Pons (tissue), 1 donor: Measurements from ENCODE around the gene MAMLD1.

ENCODE experiments used
- DNase-seq: peaks from one replicate; pipeline ENCODE4 v3.0.0-alpha.2; 2016; ENCODE audit warnings: low spot score

The MAMLD1 gene

DNA sequence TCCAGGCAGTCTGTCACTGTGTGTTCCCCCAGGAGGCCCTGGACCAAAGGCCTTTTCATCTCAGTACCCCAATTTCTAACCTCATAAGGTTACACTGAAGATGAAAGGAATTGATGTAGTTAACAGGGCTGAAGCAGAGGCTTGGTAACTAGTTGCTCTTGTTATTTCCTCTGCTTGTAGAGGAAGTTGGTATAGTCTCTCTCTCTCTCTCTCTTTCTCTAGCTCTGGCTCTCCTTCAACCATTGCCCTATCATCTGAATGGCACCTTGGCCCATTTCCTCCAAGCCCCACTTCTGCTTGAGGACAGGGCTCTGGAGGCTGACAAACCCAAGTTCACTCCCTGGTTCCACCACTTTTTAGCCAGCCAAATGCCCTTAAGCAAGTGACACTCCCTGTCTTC lies 96.1 kb downstream of the MAMLD1 start:
- DNase-seq: no peak

DNA sequence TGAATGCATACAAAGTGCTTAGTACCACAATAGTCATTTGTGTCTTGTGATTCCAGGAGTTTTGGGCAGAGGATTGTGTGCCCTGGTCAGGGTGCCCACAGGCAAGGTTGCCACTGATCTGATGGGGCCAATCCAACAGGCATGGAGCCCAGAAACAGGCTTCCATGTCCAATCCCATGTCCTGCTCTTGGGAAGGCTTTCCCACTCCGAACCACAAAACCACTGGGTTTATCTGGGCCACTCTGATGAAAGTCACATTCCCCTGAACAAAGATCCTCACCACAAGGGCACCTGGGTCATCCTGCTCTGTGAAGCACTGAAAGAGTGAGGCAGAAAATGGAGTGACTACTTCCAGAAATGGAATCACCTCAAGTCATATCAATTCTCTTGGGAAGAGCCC lies 96.9 kb downstream of the MAMLD1 start:
- DNase-seq: no peak

DNA sequence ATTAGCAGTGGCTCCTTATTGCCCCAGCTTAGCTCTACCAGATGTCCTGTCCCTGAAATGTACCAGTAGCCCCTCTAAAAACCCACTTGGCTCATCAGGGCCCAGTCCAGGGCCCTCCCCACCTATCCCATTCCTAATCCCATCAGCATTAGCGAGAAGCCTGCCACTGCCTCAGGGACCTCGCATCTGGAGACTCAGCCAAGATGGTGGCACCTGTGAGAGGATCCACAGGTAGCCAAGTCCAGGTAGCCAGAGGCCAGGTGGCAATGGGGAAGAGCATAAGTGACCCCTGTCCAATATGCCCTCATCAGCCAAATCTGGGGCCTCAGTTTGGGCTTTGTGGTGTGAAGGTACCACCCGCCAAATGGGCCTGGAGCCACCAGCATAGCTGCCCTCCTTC lies 97.7 kb downstream of the MAMLD1 start:
- DNase-seq: no peak

DNA sequence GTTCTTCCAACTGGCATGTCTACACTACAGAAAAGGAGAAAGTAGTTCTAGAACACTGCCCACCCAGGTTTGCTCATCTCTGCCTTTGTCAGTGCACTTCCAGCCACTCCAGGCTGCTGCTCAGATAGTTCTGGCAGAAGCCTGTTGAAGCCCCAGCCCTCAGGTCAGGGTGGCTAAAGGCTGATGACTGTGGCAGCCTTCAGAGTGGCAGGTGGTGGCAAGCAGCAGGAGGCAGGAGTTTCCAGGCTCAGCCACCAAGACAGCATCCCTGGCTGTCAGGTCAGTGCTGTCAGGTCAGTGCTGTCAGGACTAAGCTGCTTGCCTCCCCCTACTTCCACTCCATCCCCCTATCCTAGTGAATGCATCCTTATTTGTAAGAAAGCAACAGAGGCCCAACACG lies 100.4 kb downstream of the MAMLD1 start:
- DNase-seq: no peak

DNA sequence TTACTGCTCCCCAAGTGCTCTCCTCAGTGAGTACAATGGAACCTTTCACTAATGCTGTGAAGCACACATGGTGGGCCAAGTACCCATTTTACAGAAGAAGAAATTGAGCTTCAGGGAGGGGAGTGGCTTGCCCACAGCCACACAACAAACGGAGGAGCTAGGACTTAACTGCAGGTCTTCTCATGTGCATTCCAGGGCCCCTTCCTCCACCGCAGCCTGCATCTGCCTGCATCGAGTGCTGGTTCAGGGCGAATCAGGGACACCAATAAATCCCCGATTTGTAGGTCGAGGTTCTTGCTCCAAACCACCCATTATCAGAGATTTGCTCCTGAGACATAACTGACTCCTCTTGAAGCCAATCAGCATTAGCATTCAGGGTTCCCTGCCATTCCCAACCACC lies 100.9 kb downstream of the MAMLD1 start:
- no peak for DNase-seq

DNA sequence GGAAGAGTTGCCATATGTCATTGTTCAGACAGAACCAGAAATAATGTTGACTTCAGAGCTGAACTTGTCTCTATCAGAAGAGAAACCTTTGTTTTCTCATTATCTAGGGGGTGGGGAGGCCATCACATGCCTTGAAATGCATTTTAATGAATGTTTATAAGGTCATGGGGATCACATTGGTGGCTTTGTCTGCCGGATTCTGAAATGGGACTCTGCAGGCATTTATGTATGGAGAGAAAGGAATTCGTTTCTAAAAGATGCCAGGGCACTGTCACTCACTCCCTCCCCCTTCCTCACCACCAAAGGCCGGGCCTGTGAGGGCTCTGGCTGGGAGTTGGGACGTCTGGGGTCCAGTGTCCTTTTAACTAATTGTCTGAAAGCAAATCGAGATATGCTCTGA lies 102.2 kb downstream of the MAMLD1 start:
- DNase-seq: peak; percentile 91

DNA sequence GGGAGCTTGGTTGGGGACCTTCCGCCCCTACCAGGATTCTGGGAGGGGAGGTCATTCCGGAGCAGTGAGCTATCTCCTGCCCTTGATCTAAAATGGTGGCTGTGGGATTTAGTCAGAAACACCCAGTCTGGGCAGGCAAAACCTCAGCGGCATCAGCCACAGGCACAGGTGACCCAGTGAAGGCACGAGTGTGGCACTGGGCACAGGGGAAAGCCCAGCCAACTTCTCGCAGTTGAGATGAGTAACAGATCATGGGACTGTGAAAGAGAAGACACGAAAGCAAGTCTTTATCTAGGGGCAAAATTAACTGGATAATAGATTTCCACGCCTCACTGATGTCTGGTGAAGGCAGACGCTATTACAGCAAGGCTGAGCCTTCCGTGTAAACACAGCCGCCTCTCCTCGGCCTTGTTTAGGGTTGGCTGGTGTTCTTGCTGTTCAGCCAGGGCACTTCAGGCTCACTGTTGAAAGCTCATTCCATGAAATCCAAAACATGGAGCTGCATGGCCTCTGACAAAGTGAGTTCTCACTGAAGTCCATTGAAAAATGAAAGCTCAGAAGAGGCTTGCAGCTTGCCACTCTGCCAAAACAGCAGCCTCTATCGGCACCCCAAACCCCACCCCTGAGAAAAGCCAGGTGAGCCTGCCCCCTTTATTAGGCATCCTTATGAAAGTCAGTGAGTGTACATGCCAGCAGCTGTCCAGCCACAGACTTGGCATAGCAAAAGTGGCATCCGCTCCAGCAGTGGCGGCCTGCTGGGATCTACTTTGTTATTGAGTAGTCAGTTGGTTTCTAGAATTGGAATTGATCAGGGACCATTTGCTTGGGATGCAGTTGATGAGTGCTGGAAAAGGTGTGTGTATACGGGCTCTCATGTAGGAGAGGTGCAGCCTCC lies 103.0 kb downstream of the MAMLD1 start:
- peak; percentile 36 for DNase-seq

DNA sequence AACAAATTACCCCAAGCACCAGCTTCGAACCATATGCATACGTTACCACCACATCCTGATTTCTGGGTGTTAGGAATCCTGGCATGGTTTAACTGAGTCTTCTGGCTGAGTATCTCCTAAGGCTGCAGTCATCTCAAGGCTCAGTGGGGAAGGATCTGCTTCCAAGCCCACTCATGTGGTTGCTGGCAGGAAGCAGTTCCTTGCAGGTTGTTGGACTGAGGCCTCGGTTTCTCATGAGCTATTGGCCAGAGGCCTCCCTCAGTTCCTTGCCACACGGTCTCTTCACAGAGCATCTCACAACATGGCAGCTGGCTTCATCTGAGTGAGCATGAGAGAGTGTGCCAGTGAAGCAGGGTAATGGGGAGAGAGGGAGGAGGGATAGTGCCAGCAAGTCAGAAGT lies 109.2 kb downstream of the MAMLD1 start:
- no peak for DNase-seq

DNA sequence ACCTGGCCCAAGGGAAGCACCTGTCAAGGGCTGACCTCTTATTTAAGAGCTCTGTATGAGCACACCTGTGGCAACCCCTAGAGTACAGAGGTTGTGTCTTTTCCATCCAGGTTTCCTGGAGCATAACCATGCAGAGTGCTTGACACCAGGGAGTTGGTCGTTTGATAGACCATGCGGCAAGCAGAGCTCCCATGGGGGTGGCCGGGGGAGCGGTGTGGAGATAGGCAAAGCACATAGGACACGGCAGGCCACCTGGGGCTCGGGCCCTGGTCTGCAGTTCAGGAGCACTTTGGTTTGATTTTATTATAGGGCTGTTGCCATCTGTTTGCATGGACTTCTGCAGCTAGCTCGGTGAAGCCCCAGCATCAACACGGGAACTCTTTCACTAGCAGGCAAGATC lies 110.3 kb downstream of the MAMLD1 start:
- no peak for DNase-seq

DNA sequence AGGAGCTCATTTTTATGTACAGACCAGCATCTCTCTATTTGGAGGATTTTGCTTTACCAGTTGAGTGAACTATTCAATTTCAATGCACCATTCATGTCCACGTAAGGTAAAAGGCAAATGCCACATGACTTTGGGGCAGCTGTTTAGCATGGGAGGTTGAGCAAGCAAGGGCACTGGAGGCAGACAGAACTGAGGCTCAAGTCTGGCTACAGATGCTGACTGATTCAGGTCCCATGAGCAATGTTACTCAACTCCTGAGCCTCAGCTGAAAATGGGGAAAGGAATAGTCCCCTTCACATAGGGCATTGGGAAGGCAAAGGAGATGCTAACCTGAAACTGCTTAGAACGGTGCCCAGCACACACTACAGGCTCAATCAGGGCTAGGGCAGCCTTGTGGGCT lies 112.3 kb downstream of the MAMLD1 start:
- DNase-seq: no peak

DNA sequence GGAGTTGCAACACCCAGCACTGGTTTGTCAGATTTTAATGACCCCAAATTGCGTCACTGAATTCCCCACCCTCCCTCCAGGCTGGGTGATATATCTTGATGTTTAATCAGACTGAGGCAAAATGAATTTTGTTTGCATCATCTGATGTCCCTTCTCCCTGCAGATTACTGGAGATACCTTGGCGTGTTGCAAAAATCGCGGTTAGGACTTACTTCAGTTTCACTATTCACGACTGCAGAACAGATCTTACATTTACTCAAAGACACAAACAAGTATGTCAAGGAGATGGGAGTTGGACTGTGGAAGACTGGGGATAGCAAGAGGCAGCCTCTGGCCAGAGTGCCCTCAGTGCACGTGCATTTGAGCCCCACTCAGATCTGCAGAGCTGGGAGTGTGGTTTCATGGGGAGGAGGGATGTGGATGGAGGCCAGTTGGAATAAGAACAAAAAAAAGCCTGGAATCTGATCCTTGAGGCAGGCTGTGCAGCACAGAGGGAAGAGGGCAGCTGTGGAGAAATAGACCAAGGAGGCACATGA lies 113.1 kb downstream of the MAMLD1 start:
- DNase-seq: no peak

DNA sequence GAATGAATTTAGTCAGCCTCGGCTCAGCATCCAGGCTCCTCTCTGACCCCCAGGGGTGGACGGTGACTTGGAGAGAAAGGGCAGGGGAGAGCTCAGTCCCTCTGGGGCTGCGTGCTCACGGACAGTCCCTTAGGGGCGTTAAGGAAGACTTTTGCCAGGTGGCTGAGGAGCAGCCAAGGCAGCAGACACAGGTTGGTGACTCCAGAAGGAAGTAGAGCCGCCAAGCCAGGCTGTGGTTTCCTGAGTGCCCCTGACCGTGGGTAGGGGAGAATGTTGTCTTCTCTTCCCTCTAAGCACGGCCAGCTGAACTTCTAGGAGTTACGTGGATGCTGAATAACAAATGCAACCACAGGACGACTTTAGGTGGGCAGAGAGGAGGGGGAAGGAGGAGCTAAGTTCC lies 114.3 kb downstream of the MAMLD1 start:
- DNase-seq: no peak

DNA sequence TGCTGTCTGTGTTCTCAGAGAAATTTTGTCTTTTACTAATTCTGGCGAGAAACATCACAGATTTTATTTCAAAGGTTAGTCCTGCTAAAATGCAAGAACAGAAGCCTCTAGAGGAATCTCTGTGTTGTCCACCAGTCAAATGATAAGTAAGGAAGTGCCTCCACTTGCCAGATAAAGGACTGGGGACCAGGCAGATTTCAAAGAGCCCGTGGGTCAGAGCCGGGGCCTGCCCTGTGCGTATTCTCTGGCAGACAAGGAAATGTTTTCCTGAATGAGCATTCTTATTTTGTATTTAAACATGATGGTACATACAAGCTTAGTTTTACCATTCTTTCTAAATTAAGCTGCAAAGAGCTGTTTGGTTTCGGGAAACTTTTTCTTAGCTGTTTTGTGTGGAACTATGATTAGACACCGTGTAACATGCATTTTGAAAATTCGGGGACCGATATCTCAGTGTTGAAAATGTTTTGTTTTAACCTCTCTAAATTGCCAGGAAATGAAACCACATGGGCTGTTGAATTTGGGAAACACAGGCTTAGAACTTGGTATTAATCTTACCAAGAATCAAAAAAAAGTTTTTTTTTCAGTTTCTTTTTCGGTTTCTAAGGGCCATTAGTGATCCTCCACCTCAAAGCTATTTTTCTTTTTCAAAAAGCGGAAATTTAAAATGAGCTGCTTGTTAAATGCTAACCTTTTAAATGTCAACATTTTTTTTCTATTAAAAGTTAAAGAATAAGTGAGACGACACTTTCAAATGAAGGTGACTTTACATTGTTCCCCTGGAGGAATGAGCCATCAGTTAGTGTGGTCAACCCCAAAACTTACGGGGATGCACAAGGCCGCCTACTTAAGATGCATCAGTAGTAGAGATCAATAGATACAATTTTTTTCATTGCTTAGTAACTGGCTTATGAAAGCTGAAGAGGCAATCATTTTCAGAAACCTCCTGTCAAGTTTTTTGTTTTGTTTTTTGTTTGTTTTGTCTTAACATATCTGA lies 115.7 kb downstream of the MAMLD1 start:
- DNase-seq: no peak

DNA sequence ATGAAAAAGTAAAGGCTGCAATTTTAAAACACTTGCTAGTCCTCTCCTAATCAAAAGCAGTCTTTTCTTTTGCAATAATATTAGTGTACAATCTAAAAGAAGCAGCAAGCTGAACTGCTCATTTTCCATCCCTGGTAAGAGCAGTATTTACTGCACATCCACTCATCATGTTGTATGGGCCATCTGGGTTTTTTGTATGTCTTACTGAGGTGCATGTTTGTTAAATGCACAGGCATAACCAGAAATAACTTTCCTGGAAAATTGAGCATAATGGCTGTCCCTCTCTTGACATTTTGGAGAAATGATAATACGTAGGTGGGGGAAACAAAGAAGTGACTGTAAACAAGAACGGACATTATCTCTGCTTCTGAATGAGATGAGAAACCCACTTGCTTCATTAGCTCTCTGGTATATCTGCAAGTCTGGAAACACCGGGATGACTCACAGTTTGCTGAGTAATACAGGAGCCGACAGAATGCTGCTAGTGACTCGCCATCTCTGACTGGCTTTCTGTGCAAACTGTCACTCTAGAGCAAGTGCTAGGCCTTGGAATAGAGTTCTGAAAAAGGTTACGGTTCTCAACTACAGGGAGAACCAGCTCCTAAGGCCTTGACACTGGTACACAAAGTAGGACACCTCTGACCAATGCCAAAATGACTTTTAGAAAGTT lies 119.6 kb downstream of the MAMLD1 start:
- DNase-seq: peak; percentile 37

DNA sequence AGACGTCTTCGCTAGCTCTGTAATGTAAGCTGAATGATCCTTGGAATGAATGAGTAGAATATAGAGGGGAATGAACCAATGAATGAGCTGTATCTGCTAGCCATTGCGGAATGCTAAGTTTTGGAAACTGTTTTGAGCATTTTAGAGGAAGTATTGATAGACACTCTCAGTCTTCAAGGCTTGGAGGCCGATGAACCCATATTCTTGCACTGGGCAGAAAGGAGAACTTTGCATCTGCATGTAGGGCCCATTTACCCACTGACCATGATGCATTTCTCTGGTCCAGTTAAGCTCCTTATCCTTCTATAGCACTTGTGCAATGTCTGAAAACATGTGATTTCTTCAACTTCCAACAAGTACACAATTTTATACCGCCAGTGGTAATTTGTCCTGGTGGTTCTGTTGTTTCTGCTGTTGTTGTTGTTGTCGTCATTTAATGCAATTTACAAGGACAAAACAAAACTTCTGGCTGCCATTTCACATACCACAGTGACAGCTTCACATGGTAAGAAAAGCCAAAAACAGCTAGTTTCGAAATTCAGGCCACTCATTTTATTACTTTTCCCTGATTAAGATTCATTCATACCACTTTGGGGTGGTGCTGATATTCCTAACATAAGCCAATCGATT lies 120.4 kb downstream of the MAMLD1 start:
- DNase-seq: no peak

DNA sequence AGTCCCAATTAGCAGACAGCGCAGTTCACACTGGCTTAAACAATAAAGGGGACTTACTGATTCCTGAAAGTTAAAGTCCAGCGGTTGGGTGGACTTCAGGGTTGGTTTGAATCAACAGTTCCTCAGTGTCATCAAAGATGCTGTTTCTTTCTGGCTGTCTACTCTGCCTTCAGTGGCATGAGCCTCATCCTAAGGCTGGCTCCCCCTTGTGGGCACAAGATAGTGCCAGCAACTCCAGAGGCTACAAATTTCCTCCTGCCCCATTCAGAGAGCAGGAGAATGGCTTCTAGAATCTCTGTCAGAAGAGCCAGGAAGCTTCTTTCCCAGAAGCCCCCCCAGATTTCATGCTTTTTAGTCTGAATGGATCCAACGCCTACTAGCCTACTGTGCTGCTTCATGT lies 122.9 kb downstream of the MAMLD1 start:
- peak; percentile 73 for DNase-seq

DNA sequence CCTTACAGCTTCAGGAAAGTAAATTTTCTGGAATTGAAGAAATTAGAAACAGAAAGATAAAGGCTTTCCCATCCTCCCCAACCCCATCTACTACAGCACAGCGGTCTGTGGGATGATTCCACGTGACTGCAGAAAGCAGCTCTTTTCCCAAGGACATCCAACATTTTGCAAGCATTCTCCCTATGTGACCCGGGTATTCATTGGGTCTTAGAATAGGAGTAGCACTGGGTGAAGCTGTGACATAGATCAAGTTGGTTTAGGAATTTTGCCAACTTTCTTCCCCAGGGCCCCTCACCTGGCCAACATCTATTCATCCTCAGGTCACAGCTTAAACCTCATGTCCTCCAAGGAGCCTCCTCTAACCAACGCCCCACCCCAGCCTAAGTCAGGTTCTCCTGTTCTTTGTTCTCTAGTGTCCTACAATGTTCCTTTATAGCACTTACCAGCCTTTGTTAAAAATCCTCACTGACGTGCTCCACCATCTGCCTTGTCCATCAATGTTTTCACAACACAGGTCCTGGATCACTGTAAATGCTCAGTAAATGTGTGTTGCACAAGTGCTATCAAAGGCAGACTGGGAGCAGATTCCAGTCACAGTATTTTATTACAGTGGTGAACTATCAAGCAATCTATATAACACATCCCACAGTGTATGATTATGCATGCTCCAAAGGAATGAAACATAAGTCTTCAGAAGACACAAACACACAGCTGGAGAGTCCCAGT lies 124.4 kb downstream of the MAMLD1 start:
- DNase-seq: no peak

DNA sequence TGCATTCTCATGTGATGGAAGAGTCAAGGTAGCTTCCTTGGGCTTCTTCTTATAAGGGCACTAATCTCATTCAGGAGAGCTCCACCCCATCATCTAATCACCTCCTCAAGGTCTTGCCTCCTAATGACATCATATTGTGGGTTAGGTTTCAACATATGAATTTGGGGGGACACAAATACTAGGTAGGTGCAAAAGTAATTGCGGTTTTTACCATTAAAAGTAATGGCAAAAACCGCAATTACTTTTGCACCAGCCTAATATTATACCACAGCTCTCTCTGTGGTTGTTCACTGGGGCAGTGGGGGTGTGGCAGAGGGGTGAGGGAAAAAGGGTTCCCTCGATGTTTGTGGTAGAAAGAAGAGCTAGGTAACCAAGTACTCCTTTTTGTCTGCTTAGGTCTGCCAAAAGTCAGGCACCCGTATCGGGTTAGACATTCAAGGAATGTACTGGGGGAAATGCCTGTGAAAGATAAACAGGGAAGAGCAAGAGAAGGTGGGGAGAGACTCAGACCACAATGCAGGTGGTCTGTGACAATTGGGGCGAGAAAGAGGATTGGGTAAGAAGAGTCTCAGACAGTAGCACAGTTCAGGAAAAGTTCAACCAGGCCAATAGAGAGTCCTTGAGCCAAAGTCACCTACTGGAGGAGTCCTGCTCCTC lies 126.4 kb downstream of the MAMLD1 start:
- no peak for DNase-seq

DNA sequence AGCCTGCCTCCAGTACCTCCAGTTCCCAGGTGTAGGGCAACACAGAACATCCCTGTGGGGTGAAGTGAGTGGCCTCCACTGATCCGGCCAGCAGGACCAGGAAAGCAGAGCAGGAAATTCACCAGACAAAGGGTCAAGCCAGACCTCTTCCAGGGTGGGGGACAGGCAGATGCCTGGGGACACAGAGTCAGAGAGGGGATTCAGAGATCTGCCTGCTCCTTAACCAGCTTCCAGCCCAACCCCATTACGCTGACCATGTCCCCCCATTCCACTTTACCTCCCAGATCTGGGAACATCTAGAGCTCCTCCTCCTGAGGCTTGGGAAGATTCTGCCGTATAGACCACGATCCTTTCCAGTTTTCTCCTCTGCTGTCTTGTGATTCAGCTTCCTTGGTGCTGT lies 132.4 kb downstream of the MAMLD1 start:
- no peak for DNase-seq

DNA sequence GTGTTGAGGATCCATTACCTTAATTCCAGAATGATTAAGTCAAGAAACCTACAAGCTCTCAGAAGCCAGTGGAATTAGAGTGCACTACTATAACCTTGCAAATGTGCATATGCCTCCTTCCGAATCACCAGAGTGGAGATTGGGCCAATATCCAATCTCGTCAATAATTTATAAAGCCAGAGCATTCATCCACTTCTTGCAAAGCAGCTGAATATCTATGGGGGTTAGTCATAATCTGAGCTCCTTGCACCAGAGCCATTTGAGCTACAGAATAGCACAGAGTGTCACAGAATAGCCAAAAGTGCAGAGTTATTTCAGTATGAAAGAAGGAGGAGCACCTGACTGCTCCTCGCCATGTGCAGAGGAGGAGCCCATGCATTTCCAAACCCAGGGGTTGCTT lies 136.1 kb downstream of the MAMLD1 start:
- DNase-seq: no peak
